PC-9 (cell line): ENCODE results near the gene SHH. TPM values are rescaled to one million over a fixed set of nuclear protein-coding genes. Genes with fewer than 3 reads are reported as not detected.
A peak's percentile ranks its signal among the peaks of the same experiment; 100 is the strongest.

Source experiments
- BruUV-seq: library from RNA; stranded (reverse); fragments of 400-500 nt; replicated peaks from 2 replicates; lab custom pipeline; 2021; lab: Mats Ljungman, UMichigan
- CTCF ChIA-PET: fragments of 300-600 bp; sonication (Branson Sonifier 250); formaldehyde crosslinking; loops from one replicate; lab custom pipeline; 2022; ENCODE audit warnings: antibody characterized with exemption; lab: Charles Lee
- POLR2A ChIA-PET: fragments of 300-600 bp; sonication (Branson Sonifier 250); formaldehyde crosslinking; loops from one replicate; lab custom pipeline; 2022; ENCODE audit warnings: antibody characterized with exemption; ENCODE audit not compliant: unreplicated experiment; lab: Charles Lee
- DNase-seq, 2 experiments: peaks; one replicate each; pipeline versions ENCODE4 v3.0.0 to v3.0.0-alpha.2; 2015 to 2022; ENCODE audit warnings: mixed read lengths in 1 of 2
- H2AFZ ChIP-seq: fragments of 200-600 bp; sonication (generic); 2 replicates; pipeline ENCODE4 v1.8.1; 2017; ENCODE audit warnings: antibody characterized with exemption
- H3F3A ChIP-seq: fragments of 200-600 bp; sonication (generic); 2 replicates; pipeline ENCODE4 v1.8.1; 2017; ENCODE audit warnings: antibody characterized with exemption, mild to moderate bottlenecking, low read depth; ENCODE audit not compliant: insufficient read depth
- H3K27ac ChIP-seq: fragments of 200-600 bp; sonication (generic); 2 replicates; pipeline ENCODE4 v1.6.1; 2016; ENCODE audit warnings: mixed run types
- H3K27me3 ChIP-seq: fragments of 200-600 bp; sonication (generic); 2 replicates; pipeline ENCODE4 v1.6.1; 2016; ENCODE audit warnings: low read depth, mixed run types; ENCODE audit not compliant: insufficient read depth
- H3K36me3 ChIP-seq: fragments of 200-600 bp; sonication (generic); 2 replicates; pipeline ENCODE4 v1.6.1; 2016; ENCODE audit warnings: low read depth, mixed run types
- H3K4me1 ChIP-seq: fragments of 200-600 bp; sonication (generic); replicated peaks from 2 replicates; pipeline ENCODE4 v1.6.1; 2016; ENCODE audit warnings: mixed run types; ENCODE audit not compliant: insufficient read depth
- H3K4me2 ChIP-seq: fragments of 200-600 bp; sonication (generic); 2 replicates; pipeline ENCODE4 v1.6.1; 2017; ENCODE audit warnings: mixed run types
- H3K4me3 ChIP-seq: fragments of 200-600 bp; sonication (generic); 2 replicates; pipeline ENCODE4 v1.6.1; 2016; ENCODE audit warnings: mixed run types
- H3K79me2 ChIP-seq: fragments of 200-600 bp; sonication (generic); 2 replicates; pipeline ENCODE4 v1.6.1; 2017; ENCODE audit warnings: low read depth, mixed run types
- H3K9me2 ChIP-seq: fragments of 200-600 bp; sonication (generic); 2 replicates; pipeline ENCODE4 v1.8.1; 2017; ENCODE audit warnings: mild to moderate bottlenecking; ENCODE audit not compliant: insufficient read depth
- H3K9me3 ChIP-seq: fragments of 200-600 bp; sonication (generic); 2 replicates; pipeline ENCODE4 v1.8.1; 2016; ENCODE audit warnings: low read depth; ENCODE audit not compliant: insufficient read depth
- H4K20me1 ChIP-seq: fragments of 200-600 bp; sonication (generic); 2 replicates; pipeline ENCODE4 v1.8.1; 2017; ENCODE audit not compliant: insufficient read depth
- EZH2 ChIP-seq: fragments of 200-600 bp; sonication (generic); IDR thresholded peaks from 2 replicates; pipeline ENCODE4 v1.8.0; 2017; ENCODE audit warnings: antibody characterized with exemption, low read depth
- intact Hi-C: fragments of 100-400 bp; cut with micrococcal nuclease; formaldehyde crosslinking; loops from one replicate; pipeline ENCODE4 v1.10.0; 2022; ENCODE audit not compliant: unreplicated experiment
- total RNA-seq: library from RNA; stranded (reverse); gene quantifications from 2 replicates; pipeline ENCODE4 v1.2.3, GENCODE V29; 2021
- TF ChIP-seq, protein P1 (sequence below): fragments of 200-600 bp; sonication (generic); conservative IDR thresholded peaks from 2 replicates; pipeline ENCODE4 v1.6.1; 2017; ENCODE audit warnings: mixed run types, antibody characterized with exemption, mild to moderate bottlenecking, moderate library complexity

Gene SHH
- total RNA-seq, 1 experiment from 2014 or later, result not detected

DNA sequence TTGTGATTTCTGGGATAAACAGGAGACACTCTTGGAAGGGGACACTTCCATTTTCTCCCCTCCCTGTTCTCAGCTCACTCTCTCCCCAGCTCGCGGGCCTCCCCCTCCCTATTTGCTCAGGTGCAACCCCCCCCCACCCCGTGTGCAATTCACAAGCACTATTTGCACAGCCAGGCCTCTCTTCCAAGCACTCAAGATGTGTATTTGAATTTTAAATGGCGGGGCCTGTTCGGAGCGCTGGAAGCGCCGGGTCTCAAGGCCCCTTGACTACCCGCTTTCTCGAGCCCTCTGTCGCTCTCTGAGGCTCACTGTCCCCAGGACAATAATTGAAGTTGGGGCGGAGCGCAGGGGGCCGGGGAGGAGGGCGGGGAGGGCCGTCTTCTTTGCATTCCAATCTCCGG is 7.8 kb downstream of the SHH start:
- ChIA-PET CTCF (no interaction called here), POLR2A (no interaction called here)
- DNase-seq, result no peak
- Histone ChIP-seq H4K20me1 (no peaks in the 10 kb centered on the region), H3K9me2 (no peaks in the 10 kb centered on the region), H3K9me3 (no peaks in the 10 kb centered on the region), H2AFZ (no peak overlapping the region), H3K36me3 (no peaks in the 10 kb centered on the region), H3K4me2 (peak overlapping the region; percentile 71), H3K27ac (no peak overlapping the region), H3K27me3 (peaks cover 22% of the 10 kb centered on the region; the same call in 1 of the 2 replicates), H3K4me3 (peak overlapping the region; percentile 48; the same call in 1 of the 2 replicates), H3K4me1 (no peaks in the 10 kb centered on the region), H3K79me2 (no peaks in the 10 kb centered on the region), H3F3A (no peaks in the 10 kb centered on the region)
- TF ChIP-seq, protein P1, sequence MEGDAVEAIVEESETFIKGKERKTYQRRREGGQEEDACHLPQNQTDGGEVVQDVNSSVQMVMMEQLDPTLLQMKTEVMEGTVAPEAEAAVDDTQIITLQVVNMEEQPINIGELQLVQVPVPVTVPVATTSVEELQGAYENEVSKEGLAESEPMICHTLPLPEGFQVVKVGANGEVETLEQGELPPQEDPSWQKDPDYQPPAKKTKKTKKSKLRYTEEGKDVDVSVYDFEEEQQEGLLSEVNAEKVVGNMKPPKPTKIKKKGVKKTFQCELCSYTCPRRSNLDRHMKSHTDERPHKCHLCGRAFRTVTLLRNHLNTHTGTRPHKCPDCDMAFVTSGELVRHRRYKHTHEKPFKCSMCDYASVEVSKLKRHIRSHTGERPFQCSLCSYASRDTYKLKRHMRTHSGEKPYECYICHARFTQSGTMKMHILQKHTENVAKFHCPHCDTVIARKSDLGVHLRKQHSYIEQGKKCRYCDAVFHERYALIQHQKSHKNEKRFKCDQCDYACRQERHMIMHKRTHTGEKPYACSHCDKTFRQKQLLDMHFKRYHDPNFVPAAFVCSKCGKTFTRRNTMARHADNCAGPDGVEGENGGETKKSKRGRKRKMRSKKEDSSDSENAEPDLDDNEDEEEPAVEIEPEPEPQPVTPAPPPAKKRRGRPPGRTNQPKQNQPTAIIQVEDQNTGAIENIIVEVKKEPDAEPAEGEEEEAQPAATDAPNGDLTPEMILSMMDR, result no peak
- TF ChIP-seq EZH2, result no peak
- intact Hi-C loops, result loop anchor here (10.0 kb wide), 2 partner anchors 840 to 1330 kb away; partner anchors contain the start of genes RNF32 and UBE3C
- no TSS peak for BruUV-seq

- H3K9me3 ChIP-seq, result no peaks in the 10 kb centered on the region
- DNase-seq, result peak in 1 of 2 experiments; percentile 57
- H4K20me1 ChIP-seq, result no peaks in the 10 kb centered on the region
- intact Hi-C loops, result loop anchor here (10.0 kb wide), 2 partner anchors 841 to 1331 kb away; partner anchors contain the start of genes RNF32 and UBE3C
- H3K4me1 ChIP-seq, result no peaks in the 10 kb centered on the region
- H3K79me2 ChIP-seq, result no peaks in the 10 kb centered on the region
- H3K27ac ChIP-seq, result no peak overlapping the region
- peak overlapping the region; percentile 71 for H3K4me2 ChIP-seq
- H3K36me3 ChIP-seq, result no peaks in the 10 kb centered on the region
- TF ChIP-seq, protein P1, result no peak
- no peak for TF ChIP-seq EZH2
- H3K9me2 ChIP-seq, result no peaks in the 10 kb centered on the region
- ChIA-PET CTCF (no interaction called here), POLR2A (no interaction called here)
- no TSS peak for BruUV-seq
- H2AFZ ChIP-seq, result no peak overlapping the region
- H3K4me3 ChIP-seq, result no peak overlapping the region
- peaks cover 23% of the 10 kb centered on the region; the same call in 1 of the 2 replicates for H3K27me3 ChIP-seq
- no peaks in the 10 kb centered on the region for H3F3A ChIP-seq
Measured at GRCh38 chr7:155803418-155804376, 8.6 kb downstream of the SHH start.

DNA sequence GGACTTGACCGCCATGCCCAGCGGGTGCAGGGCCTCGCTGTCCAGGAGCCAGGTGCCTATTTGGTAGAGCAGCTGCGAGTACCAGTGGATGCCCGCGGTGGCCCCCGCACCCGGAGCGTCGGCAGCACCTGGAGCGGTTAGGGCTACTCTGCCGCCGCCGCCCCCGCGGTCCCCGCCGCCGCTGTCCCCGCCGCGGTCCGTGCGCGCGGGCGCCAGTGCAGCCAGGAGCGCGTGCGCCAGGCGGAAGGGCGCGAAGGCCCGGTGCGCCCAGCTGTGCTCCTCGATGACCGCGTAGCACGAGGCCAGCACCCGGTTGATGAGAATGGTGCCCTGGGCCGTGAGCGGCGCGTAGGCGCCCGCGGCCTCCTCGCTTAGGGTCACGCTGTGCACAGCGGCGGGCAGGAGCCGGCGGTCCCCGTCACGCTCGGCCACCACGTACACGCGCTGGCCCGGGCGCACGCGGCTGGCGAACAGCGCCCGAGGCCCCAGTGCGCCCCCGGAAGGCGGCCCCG is 9.3 kb downstream of the SHH start:
- H3K4me1 ChIP-seq, result no peaks in the 10 kb centered on the region
- H3K27ac ChIP-seq, result no peak overlapping the region
- no peaks in the 10 kb centered on the region for H4K20me1 ChIP-seq
- TF ChIP-seq, protein P1, result no peak
- no peak for TF ChIP-seq EZH2
- H3K27me3 ChIP-seq, result peaks cover 23% of the 10 kb centered on the region; the same call in 1 of the 2 replicates
- H3K4me3 ChIP-seq, result no peak overlapping the region
- H3K79me2 ChIP-seq, result no peaks in the 10 kb centered on the region
- BruUV-seq, result no TSS peak
- H2AFZ ChIP-seq, result no peak overlapping the region
- intact Hi-C loops, result loop anchor here (10.0 kb wide), 2 partner anchors 842 to 1332 kb away; partner anchors contain the start of genes RNF32 and UBE3C
- H3K36me3 ChIP-seq, result no peaks in the 10 kb centered on the region
- no peaks in the 10 kb centered on the region for H3K9me2 ChIP-seq
- POLR2A ChIA-PET, result no interaction called here
- no peak overlapping the region for H3K4me2 ChIP-seq
- no peaks in the 10 kb centered on the region for H3F3A ChIP-seq
- H3K9me3 ChIP-seq, result no peaks in the 10 kb centered on the region
- no peak for DNase-seq
- CTCF ChIA-PET, result no interaction called here
